NOMO-1 treated with DMSO at 0.1 percent for 48 hours (cell line): ENCODE data around the gene ZNF23.
"Not testable (repeated sequence)": the region's sequence is repeated elsewhere in the genome, so short reads cannot be mapped to it uniquely, and the experiment has no call there.

Experiments
- DNase-seq: peaks from one replicate; lab custom pipeline; 2025; ENCODE audit not compliant: unreplicated experiment; lab: John Stamatoyannopoulos, UW

ZNF23 gene

GRCh38 chr16:71461686-71462648 lies at the start of gene ZNF23:
Gene ZNF23 (minus strand): TSS chr16:71462247. CDS start chr16:71456796, 5,451 bp downstream.
- peak; percentile 63 for DNase-seq

DNA sequence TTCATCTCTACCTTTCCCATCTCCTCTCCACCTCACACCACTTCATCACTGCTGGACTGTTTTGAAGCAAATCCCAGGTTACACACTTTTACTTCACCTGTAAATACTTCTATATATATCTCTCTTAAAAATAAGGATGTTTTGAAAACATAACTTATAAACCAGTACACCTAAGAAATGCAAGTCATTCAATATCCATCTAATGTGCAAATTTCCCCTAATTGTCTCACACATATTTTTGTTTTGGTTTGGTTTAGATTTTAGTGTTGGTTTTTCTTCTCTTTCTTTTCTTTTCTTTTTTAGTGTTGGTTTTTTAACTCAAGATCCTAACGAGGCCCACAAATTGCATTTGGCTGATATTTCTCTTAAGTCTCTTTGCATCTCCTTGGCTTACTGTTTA lies 45.0 kb upstream of the ZNF23 start:
- no peak for DNase-seq

GRCh38 chr16:71504901-71505300 lies 42.9 kb upstream of the ZNF23 start:
- DNase-seq: no peak

DNA sequence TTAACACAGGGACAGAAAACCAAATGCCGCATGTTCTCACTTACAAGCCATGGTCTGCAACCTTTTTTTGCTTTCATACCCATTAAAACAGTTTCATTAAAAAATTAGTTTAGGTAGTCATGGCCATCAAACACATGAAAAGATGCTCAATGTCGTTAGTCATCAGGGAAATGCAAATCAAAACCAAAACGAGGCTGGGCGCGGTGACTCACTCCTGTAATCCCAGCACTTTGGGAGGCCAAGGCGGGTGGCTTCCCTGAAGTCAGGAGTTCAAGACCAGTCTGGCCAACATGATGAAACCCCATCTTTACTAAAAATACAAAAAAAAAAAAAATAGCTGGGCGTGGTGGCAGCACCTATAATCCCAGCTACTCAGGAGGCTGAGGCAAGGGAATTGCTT lies 42.0 kb upstream of the ZNF23 start:
- not testable (repeated sequence) for DNase-seq

- no peak for DNase-seq
Observed at GRCh38 chr16:71501547-71501946, 39.5 kb upstream of the ZNF23 start.

DNA sequence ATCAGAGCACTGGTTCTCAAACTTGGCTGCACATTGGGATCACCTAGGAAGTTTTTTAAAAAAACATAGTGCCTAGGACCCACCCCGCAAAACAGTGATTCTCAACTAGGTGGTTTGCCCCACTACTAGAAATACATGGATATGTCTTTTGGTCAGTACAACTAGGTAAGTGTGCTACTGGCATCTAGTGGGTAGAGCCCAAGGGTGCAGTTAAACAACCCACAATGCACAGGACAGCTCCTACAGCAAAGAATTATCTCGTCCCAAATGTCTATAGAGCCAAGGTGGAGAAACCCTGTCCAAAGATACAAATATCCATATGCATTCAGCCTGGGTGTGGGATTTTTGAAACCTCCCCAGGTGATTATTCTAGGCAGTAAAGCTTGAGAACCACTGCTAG lies 38.9 kb upstream of the ZNF23 start:
- no peak for DNase-seq

DNA sequence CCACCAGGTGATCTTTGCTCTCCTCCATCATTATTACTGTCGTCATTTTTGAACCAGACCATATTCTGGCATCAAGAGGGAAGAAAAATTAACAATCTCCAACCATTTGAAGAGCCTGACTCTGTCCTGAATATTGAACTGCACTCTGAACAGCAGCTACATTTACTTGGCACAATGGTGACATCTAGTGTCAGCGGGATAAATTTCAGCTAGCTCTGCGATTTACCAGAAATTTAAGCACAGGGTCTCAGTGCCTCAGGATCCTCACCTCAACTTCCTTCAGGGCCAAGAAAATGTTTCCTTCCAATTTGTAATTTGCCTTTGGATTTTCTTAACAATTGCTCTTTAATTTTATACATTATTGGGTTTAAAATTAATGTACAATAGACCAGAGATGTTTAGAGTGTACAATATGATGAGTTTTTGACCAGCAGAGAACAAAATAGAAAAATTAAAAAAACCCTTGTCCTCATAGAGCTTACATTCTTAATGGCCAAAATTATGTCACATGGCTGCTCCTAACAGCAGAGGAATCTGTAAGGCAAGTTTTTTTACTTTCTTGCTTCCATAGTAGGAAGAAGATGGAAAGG lies 37.8 kb upstream of the ZNF23 start:
- DNase-seq: peak; percentile 49

DNA sequence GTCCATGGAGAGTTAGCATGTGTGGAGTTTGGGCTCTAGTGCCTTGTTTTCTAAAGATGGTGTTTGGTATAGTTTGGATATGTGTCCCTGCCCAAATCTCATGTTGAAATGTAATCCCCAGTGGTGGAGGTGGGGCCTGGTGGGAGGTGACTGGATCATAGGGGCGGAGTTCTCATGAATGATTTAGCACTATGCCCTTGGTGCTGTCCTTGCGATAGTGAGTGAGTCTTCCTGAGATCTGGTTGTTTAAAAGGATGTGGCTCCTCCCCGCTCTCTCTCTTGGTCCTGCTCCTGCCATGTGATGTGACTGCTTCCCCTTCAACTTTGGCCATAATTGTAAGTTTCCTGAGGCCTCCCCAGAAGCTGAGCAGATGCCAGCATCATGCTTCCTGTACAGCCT lies 36.0 kb upstream of the ZNF23 start:
- DNase-seq: no peak

GRCh38 chr16:71493213-71493612 lies 31.2 kb upstream of the ZNF23 start:
- DNase-seq: no peak

GRCh38 chr16:71492786-71493185 lies 30.7 kb upstream of the ZNF23 start:
- no peak for DNase-seq

GRCh38 chr16:71491054-71491453 lies 29.0 kb upstream of the ZNF23 start:
- DNase-seq: no peak

DNA sequence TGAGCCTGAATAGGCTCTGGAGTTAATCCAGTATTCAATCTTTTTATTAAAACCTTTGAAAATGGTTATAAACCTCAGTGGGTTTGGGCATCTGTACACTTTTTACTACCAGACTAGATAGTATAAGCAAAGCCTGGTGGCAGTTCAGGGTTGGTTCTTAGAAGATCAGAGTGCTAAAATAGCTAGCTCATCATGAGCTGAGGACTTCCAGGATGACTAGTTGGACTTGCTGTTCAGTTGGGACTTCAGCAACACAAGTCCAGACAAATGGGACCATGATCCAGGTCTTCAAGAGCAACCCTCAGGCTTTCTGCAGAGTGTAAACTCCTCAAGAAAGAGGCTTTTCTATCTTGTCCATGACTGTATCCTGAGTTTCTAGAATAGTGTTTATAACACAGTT lies 28.3 kb upstream of the ZNF23 start:
- DNase-seq: no peak

- no peak for DNase-seq
Observed at GRCh38 chr16:71489122-71489521, 27.1 kb upstream of the ZNF23 start, which contains the start of gene ZNF19. Gene ZNF19 (minus strand): TSS chr16:71489324. CDS start chr16:71482114, 7,210 bp downstream.

DNA sequence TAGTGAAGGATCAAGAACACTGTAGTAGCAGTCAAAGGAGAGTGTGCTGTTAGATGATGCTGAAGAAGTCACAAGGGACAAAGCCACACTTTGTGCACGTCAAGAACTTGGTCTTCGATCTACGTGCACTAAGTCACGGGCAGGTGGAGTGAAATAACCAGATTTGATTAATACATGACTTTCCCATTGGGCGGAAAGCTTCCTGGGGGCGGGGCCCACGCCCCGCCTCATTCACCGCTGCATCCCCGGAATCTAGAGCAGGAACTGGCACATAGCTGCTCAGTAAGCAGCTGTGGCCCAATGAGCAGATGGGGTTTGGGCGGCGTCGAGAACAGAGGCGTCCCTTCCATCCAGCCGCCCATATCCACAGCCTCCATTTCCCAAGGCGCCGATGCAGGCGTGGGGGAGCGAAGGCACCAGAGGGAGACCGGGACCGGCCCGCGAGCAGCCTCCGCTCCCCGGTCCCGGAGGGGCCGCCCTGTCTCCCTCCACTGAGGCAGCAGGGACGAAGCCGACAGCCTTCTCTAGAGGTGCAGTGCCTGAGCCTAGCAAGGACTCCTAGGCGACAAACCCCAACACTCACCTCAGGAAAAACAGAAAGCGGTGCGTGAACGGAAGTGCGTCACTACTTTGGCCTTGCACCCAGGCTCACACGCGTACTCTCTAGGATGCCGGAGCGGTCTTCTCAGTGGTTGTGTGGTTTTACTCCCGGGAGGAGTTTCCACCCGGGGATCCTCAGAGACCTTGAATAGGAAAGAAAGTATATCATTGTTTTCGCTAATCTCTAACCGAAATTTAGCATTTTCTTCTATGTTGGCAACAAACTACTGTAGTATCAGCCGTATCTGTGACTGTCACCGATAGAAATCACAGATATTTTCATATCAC lies 22.2 kb upstream of the ZNF23 start:
- DNase-seq: peak; percentile 81

DNA sequence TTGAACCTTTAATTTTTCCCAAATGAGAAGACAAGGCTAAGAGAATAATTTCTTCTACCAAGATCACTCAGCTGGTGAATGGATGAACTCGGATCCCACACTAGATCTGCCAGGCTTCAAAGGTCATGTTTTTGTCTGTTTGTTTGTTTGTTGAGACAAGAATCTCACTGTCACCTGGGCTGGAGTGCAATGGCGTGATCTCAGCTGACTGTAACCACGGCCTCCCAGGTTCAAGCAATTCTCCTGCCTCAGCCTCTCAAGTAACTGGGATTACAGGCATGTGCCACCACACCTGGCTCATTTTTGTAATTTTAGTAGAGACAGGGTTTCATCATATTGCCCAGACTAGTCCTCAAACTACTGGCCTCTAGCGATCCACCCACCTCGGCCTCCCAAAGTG lies 20.5 kb upstream of the ZNF23 start:
- no peak for DNase-seq

- DNase-seq: no peak
Observed at GRCh38 chr16:71480956-71481355, 18.9 kb upstream of the ZNF23 start.

DNA sequence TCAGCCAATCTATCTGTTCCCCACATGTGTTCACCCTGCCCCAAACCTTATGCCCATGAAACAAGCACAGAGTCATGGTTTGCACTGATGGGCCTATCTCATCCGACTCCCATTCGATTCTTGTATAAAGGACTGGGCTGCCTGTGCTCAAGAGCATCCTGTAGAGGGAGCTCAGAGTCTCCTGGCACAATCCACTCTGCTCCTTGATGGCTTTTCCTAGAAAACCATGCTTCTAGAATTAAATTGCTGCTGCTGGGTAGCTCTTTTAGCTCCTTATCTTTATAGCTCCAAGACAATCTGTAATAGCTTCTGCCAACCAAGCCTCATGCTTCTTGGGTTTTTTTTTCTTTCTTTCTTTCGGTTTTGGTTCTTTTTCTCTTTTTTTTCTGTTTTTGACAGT lies 17.4 kb upstream of the ZNF23 start:
- no peak for DNase-seq

DNA sequence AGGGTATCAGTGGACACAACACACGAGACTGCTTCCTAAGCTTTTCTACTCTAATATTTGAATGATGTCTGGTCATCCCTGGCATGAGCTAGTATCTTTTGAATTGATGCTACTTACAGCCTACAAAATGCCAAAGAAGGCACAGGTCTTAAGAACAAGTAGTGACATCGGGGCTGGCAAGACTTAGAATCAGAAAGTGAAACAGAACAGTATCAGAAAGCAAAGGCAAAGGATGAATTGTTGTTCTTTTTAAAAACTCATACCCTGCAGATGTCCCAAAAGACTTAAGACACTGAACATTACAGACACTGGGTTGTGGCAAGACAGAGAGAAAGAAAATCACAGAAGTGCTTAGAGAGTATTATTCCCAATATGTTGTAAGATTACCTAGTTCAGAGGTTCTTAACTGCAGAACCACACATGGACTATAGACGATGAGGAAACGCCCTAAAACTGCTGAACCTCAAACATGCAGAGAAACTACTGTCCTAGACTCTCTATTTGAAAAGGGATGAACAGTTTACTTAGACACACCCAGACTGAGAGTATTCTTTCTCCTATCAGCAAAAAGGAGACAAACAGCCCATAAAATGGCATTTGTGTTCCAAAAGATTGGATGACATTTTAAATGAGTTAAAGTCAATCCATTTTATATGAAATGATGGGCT lies 14.5 kb upstream of the ZNF23 start:
- DNase-seq: no peak

DNA sequence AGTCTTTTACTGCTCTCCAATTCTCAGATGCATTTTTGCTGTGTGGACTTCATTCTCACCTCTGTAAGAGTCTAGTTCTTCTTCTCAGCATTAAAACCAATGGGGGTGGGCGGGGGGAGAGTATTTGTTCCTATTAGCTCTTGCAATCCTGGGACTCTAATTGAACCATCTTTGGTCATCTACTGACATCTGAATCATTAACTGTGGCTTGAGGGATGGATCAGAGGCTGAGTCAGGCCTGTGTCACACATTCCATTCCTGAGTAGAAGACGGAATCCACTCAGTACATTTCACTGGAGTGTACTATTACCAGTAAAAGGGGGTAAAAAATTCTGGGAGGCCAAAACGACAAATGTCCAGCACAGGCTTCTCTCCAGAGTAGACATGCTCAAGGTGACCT lies 12.8 kb upstream of the ZNF23 start:
- no peak for DNase-seq

GRCh38 chr16:71473891-71474290 lies 11.8 kb upstream of the ZNF23 start:
- DNase-seq: no peak

DNA sequence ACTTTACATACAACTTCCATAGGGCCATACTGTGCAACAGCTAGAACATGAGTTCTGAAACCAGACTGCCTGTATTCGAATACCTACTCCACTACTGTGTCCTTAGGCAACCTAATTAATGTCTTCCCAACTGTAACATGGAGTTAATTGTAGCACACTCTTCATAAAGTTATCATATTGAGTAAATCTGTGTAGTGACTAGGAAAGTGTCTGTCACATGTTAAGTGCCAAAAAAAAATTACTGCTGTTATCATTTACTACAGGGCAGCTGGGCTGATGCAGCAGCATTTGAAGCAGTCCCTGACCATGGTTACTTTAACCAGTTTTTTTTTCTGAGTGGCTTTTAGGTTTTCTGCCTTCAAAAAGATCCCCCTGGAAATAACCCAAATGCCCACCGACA lies 10.9 kb upstream of the ZNF23 start:
- no peak for DNase-seq
